SIG-M5 treated with dmso at 0.1 percent for 504 hours (cell line): ENCODE data around the gene GNAO1.

ENCODE experiments used
- DNase-seq: peaks from one replicate; lab custom pipeline; 2025; ENCODE audit not compliant: unreplicated experiment; lab: John Stamatoyannopoulos, UW

Gene GNAO1

GRCh38 chr16:56344518-56345405 is 153.5 kb downstream of the GNAO1 start:
- no peak for DNase-seq

- DNase-seq: no peak
Measured at GRCh38 chr16:56345406-56346050, 154.2 kb downstream of the GNAO1 start.

- DNase-seq: no peak
Measured at GRCh38 chr16:56346131-56346890, 155.0 kb downstream of the GNAO1 start.

GRCh38 chr16:56347166-56347565 is 155.9 kb downstream of the GNAO1 start:
- no peak for DNase-seq

- DNase-seq: no peak
Measured at GRCh38 chr16:56347670-56348069, 156.4 kb downstream of the GNAO1 start.

- peak; percentile 50 for DNase-seq
Measured at GRCh38 chr16:56348168-56349085, 157.1 kb downstream of the GNAO1 start.

- DNase-seq: no peak
Measured at GRCh38 chr16:56349086-56349415, 157.8 kb downstream of the GNAO1 start.

GRCh38 chr16:56349711-56350161 is 158.4 kb downstream of the GNAO1 start:
- DNase-seq: no peak

- no peak for DNase-seq
Measured at GRCh38 chr16:56350491-56351405, 159.5 kb downstream of the GNAO1 start.

GRCh38 chr16:56351481-56351880 is 160.2 kb downstream of the GNAO1 start:
- no peak for DNase-seq

- DNase-seq: no peak
Measured at GRCh38 chr16:56352351-56353053, 161.2 kb downstream of the GNAO1 start.

GRCh38 chr16:56353054-56353921 is 162.0 kb downstream of the GNAO1 start:
- no peak for DNase-seq

GRCh38 chr16:56354016-56354415 is 162.7 kb downstream of the GNAO1 start:
- no peak for DNase-seq

- DNase-seq: no peak
Measured at GRCh38 chr16:56354746-56355145, 163.5 kb downstream of the GNAO1 start.

GRCh38 chr16:56355221-56355620 is 163.9 kb downstream of the GNAO1 start:
- no peak for DNase-seq

- no peak for DNase-seq
Measured at GRCh38 chr16:56355786-56356275, 164.5 kb downstream of the GNAO1 start.

GRCh38 chr16:56356276-56357240 is 165.3 kb downstream of the GNAO1 start:
- peak; percentile 62 for DNase-seq
